GM18909 (cell line): ENCODE measurements around the gene PTCSC3.

ENCODE experiments used
- ATAC-seq: cut with Tn5 transposase; IDR thresholded peaks from one replicate; pipeline ENCODE4 v1.9.1; 2021; ENCODE audit warnings: mild to moderate bottlenecking; ENCODE audit not compliant: unreplicated experiment, poor library complexity

Gene PTCSC3

DNA sequence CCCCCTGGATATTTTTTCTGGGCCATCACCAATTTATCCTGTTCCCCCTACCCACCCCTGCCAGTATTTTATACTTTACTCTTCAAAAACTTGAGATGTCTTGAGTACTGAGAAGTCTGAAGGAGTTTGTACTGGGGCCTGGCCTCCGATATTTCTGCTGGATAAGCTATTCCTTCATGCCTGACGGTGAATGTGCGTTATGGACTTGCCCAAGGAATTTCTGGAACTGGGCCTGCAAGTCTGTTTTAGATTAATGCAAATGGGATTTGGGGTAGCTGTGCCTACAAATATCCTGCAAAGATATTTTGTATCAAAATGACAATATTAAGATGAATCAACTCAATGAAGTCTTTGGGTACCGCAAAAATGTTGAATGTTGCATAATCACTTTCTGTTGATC is at the start of gene PTCSC3:
Gene PTCSC3 (minus strand): TSS at position 199 of the 400 bp plus-strand sequence.
- ATAC-seq = no peak

GRCh38 chr14:36226164-36226563 is 49.6 kb upstream of the PTCSC3 start:
- ATAC-seq = no peak

- ATAC-seq = no peak
Observed at GRCh38 chr14:36224176-36224575, 47.7 kb upstream of the PTCSC3 start.

DNA sequence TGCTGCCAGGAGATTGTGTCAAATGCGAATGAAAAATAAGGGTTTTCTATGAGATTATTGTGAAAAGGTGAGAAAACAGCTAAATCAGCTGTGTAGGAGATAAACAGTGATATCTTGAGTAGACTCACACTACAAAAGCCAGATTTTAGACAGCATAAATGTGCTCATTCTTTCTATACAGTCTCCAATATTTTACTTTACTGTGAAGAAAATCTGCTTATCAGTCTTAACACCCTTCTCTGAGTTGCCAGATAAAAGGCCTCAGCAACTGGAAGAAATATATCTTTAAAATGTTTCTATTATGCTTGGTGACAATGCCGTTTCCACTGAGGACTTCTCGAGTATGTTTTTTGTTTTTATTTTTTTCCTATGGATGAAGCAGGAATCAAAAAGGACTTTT is 47.0 kb upstream of the PTCSC3 start:
- ATAC-seq = no peak

DNA sequence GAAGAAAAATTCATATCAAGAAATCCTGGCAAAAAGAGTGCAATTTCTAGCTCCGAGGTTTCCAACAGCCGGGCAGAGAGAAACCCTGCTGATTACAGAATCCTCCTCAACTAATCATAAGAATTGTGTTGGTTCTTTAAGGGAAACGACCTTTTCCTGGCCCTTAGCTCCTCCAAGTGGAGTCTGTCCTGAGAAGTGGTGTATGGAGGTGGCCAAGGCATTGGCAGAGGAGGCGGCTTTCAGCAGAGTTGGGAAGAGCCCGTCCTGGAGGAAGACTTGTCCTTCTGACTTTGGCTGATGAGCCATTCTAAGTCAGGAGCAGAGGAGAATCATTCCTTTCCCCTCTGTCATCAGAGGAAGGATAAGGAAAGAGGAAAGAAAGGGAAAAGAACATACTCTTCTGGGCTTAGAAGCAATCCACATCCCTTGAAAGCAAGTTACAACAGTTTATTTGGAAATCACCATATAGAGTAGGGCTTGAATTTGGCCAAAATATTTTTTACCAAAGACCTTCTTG is 46.5 kb upstream of the PTCSC3 start:
- no peak for ATAC-seq

GRCh38 chr14:36222337-36222736 is 45.8 kb upstream of the PTCSC3 start:
- no peak for ATAC-seq

DNA sequence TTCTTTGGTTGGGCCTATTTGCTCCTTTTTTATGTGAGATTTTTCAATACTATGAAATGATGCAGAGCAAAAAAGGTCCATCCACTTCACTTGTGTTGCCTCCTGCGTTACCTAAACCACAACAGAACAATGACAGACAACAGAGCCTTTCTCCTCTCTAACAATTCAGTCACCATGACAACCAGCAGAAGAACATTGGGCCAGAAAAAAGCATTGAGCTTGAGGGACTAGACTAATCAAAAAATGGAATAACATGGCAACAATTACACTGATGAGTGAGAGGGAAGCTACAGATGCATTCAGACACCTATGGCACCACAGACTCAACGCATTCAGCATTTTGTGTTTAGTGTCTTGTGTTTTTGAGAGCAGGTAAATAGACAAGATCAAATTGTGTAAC is 44.6 kb upstream of the PTCSC3 start:
- no peak for ATAC-seq

DNA sequence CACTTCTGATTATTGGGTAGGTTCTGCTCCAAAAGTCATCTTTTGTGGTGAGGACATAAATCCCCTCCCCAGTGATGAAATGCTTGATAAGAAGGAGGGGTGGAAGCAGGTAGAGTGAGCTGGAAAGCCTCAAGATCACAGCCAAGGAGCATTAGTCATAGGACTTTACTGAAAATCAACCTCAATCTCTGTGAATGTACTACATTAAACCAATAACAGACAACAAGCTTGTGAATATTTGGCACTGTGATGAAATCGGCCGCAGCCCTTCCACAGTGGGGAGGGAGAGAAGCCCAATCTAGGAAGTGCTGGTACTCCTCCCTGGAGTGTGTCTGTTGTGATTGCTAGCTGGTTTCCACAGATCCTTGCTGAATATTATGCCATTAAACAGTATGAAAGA is 41.2 kb upstream of the PTCSC3 start:
- no peak for ATAC-seq

DNA sequence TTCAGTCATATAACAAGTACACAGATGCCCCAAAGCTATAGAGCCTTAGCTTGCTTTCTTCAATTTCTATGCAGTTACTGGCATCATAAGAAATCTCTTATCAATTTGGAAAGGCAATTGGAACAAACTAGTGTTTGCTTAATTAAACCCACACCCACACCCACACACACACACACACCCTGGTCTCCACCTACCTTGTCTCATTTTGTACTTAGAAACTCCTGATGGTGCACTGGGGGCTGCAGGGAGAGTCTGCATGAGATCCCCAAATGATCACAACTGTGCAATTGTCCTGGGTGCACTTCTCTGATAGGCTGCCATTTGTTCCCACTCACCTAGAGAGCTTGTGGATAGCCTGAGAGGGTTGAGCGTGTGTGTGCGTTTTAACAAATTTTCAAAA is 40.5 kb upstream of the PTCSC3 start:
- no peak for ATAC-seq

DNA sequence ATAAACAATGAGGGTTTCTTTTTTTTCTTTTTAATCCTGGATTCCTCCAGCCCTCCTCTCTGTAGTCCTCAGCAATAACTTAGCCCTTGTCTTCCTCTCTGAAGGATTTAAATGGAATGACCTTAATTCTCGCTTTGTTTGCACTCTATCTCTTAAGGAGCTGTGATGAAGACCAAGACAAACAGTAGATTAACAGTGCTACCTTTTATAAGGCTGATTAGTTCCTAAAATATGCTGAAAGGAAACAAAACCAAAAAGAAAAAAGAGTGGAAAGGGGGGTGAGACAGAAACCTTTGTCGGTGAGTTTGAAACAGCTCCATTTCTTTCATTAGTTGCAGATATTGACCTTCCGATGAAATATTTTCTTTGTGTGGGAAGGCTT is 38.7 kb upstream of the PTCSC3 start:
- no peak for ATAC-seq

DNA sequence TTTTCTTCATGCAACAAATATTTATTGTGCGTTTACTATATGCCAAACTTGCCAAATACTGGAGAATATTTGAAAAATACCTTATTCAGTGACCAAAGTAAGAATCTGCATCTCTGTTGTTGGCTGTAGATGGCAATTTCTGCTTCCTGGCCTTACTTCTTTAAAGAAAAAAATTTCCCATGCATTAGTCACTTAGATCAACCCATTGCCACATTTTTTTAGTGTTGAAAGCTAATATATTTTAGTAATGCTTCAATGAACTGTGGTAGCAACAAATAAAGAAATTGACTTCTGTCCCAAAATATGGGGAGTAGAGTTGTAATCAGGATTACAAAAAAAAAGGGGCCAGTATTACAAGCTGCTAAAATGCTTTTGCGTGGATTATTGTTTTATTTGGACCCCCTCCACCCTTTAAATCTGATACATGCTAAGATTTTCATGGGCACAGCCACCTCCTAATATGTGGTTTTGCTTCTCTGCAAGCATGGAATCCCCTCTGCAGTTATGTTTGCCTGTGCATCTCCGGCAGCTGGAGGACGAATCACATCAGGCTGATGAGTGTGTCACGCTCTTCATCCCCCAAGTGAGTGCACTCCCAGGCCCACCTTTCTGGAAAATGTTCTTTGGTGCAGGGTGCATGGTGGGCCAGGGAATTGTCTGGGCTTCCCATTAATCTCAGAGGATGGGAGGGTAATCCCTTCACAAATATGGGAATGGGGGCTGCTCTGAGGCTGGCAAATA is 38.1 kb upstream of the PTCSC3 start:
- no peak for ATAC-seq

GRCh38 chr14:36212987-36213386 is 36.5 kb upstream of the PTCSC3 start:
- ATAC-seq = no peak

DNA sequence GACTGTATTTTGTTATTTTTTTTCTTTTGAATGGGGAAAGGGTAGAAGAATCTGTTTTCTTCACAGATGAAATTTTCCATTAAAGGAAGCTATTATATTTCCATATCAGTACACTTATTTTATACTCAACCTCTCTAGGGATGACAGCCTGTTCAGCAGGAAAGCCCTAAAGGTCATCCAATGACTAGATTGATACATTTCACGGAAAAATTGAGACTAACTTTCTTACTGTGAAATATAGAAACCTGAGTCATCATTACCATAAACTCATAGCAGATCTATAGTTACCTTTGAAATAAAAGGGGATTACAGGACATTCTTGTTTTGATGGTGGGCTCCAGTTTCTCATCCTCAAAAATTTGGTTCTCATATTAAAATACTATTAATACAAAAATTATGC is 36.1 kb upstream of the PTCSC3 start:
- ATAC-seq = no peak

DNA sequence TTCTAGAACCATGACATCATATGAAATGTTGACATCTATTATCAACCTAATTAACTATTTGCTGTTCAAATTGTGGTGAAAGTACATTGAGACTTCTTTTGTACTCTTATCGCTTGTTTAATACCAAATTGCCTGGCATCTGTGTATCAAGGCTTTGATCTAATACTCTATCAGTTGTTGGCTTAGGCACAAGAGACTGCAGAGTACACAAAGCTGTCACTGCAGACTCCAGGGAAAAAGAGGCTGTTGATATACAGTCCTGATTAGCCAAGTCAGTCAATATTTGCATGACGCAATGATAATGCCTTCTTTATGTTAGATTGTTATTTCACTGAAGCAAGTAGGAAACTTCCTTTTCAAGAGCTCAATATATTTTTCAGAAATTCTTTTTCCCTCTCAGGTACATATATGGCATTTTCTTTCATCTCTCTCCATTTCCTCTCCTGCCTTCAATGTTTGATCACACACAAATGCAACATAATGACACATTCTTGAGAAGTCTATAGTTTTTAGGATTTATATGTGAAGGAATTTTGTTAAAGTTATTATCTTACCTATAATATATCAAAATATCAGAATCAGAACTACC is 32.3 kb upstream of the PTCSC3 start:
- no peak for ATAC-seq

GRCh38 chr14:36207500-36207899 is 31.0 kb upstream of the PTCSC3 start:
- ATAC-seq = no peak

DNA sequence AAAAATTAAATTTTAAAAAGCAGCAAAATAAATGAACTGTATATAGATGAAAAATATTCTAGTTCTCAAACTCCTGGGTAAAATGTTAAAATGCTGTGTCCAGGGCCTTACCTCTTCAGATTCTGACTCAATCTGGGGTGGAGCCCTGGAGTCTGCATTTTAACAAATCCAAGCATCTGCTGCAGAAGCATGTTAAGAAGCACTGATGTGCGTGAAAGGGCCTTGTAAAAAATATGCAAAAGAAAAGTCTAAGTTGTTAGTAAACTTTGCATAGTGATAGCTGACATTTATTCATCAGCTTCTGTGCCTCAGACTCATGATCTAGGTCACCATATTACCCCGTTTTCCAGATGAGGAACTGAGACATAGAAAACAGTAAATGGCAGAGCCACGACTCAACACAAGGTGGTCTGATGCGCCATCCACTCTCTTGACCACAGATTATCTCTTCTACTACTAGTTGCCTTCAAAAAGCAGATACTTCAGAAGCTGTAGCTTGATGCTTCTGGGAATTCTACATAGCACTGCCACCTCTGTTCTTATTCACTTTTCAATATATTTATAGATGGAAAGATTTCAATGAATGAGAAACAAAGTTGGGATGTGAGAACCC is 28.0 kb upstream of the PTCSC3 start:
- no peak for ATAC-seq

DNA sequence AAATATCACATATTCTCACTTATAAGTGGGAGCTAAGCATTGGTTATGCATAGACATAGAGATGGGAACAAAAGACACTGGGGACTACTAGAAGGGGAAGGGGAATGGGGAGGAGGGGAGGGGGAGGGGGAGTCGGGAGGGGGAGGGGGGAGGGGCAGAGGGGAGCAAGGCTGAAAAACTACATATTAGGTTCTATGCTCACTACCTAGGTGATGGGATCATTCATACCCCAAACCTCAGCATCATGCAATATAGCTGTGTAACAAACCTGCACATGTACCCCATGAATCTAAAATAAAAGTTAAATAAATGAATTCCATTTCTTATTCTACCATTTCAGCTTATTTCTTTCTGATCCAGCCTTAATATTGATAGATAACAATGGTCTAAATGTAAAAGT is 21.9 kb upstream of the PTCSC3 start:
- no peak for ATAC-seq

- no peak for ATAC-seq
Observed at GRCh38 chr14:36194663-36195062, 18.1 kb upstream of the PTCSC3 start.

DNA sequence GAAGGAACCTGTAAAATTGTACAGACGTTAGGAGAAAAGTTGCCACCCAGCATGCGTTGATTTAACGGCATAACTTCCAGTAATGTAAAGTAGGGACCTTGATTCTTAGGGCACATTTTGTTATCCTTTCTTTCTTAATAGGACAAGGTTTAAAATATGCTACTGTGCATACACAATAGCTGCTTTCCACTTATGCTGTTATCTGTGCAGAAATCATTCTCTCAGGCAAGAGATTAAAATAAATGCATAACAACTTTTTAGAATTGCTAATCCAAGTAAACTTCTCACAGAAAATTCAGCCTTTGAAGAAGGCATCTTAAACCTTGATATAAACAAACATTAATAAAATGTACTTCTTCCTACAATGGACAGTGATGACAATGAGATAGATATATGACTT is 16.0 kb upstream of the PTCSC3 start:
- no peak for ATAC-seq

DNA sequence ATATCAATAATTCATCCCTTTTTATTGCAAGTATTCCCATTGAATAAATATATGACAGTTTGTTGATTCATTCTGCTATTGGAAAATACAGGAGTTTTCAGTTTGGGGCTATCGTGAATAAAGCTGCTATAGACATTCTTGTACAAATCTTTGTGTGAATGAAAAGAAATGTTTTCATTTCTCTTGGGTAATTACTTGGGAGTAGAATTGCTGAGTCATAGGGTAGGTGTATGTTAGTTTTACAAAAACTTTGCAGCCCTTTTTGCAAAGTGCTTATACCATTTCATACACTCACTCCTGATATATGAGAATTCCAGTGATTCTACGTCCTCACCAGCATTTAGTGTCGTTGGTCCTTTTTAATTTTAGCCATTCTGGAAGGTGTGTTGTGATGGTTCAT is 6.9 kb upstream of the PTCSC3 start:
- no peak for ATAC-seq

GRCh38 chr14:36181417-36181816 is 4.9 kb upstream of the PTCSC3 start:
- no peak for ATAC-seq

GRCh38 chr14:36177489-36177888 is 967 bp upstream of the PTCSC3 start:
- ATAC-seq = no peak
